Activated CD4-positive, alpha-beta T cell treated with anti-CD3 and anti-CD28 coated beads, Interleukin-2, amount 10 ng/mL, durations not matched to agents 24 days and 14 days (primary cell): Measurements from ENCODE around the gene DDAH1. TPM values are rescaled to one million over a fixed set of nuclear protein-coding genes. Genes with fewer than 3 reads are reported as not detected.

Source experiments
- DNase-seq: peaks from one replicate; pipeline ENCODE4 v3.0.0; 2022
- H3K27ac Mint-ChIP-seq: one replicate; pipeline ENCODE4 v1.8.0; 2022; ENCODE audit warnings: mild to moderate bottlenecking, mixed read lengths
- H3K27me3 Mint-ChIP-seq: one replicate; pipeline ENCODE4 v1.8.0; 2022; ENCODE audit warnings: mixed read lengths
- H3K36me3 Mint-ChIP-seq: one replicate; pipeline ENCODE4 v1.8.0; 2022; ENCODE audit warnings: low read depth, mild to moderate bottlenecking, mixed read lengths
- H3K4me1 Mint-ChIP-seq: one replicate; pipeline ENCODE4 v1.8.0; 2021; ENCODE audit warnings: mixed read lengths
- H3K4me3 Mint-ChIP-seq: one replicate; pipeline ENCODE4 v1.8.0; 2022; ENCODE audit warnings: mild to moderate bottlenecking, moderate library complexity, mixed read lengths
- H3K9me3 Mint-ChIP-seq: one replicate; pipeline ENCODE4 v1.8.0; 2021; ENCODE audit warnings: mixed read lengths
- intact Hi-C: fragments of 100-400 bp; cut with micrococcal nuclease; formaldehyde crosslinking; loops from one replicate; pipeline ENCODE4 v1.15.1; 2023
- total RNA-seq: library from RNA; stranded (reverse); gene quantifications from 2 replicates; pipeline ENCODE4 v1.2.3, GENCODE V29; 2022

DDAH1 gene
- total RNA-seq, 1 donor from 2014 or later = not detected

DNA sequence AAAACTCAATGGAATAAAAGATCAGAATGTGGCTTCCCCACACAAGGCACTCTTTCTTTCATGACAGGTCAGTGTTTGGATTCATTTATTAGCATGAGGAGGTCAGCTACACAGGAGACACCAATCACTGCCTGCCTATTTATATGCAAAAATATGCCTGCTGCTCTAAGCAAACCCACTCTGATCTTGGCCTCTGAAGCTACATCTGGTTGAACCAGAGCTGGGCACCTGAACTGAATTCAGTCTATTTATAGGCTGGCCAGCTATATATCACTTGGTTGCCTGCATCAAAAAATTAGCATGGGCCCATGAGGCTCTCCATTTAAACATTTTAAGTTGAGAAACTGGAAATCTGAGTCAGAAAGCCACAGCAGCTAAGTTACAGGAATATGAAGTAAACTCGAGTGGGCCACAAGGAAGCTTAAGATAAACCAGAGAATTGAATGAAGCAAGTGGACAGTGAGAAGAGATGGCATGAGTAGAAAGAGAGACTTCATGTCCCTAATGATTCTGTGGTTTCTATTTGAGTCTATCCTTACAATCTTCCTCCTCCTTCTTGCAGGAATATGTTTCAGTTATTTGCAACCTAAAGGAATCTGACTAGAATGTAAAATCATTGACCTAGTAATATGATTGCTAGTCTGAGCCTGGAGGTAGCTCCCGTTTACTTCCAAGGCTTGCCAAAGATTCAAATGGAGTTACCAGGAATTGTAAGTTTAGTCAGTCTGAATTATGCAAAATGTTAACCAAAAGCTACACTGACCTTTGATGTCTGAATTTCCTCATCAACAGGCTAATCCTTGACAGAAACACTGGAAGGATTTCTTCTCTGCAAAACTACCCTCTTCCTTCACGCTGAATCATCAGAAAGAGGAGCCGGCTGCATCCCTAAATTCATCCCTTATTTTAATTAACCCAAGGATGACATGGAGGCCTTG, 17.7 kb downstream of the DDAH1 start:
- intact Hi-C loops = no loop called here
- peaks cover 4% of the 10 kb centered on the region for H3K9me3 Mint-ChIP-seq
- no peak overlapping the region for H3K27ac Mint-ChIP-seq
- no peaks in the 10 kb centered on the region for H3K36me3 Mint-ChIP-seq
- no peak for DNase-seq
- H3K4me3 Mint-ChIP-seq = no peak overlapping the region
- H3K4me1 Mint-ChIP-seq = no peaks in the 10 kb centered on the region
- no peaks in the 10 kb centered on the region for H3K27me3 Mint-ChIP-seq

GRCh38 chr1:85445906-85446305, 19.1 kb downstream of the DDAH1 start:
- no peaks in the 10 kb centered on the region for H3K4me1 Mint-ChIP-seq
- no peaks in the 10 kb centered on the region for H3K27me3 Mint-ChIP-seq
- H3K4me3 Mint-ChIP-seq = no peak overlapping the region

DNA sequence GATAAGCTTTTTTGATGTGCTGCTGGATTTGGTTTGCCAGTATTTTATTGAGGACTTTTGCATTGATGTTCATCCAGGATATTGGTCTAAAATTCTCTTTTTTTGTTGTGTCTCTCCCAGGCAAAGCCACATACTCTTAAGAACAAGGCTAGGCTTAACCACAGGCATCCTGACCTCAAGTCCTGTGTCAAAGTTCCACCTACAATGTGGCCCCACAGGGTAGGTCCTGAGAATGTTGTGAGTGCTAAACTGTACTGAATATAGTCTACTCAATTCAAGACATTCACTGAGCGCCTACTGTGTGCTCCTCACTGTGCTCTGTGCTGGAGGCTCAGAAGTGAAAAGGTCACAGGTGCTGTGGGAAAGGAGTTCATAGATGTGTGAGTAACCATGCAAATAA, 20.6 kb downstream of the DDAH1 start:
- Mint-ChIP-seq H3K27me3 (no peaks in the 10 kb centered on the region), H3K36me3 (no peaks in the 10 kb centered on the region), H3K27ac (no peak overlapping the region), H3K4me3 (no peak overlapping the region), H3K4me1 (no peaks in the 10 kb centered on the region), H3K9me3 (peaks cover 4% of the 10 kb centered on the region)
- intact Hi-C loops = no loop called here
- no peak for DNase-seq

More at GRCh38 chr1:85445906-85446305, 19.1 kb downstream of the DDAH1 start:
- no peak for DNase-seq
- H3K9me3 Mint-ChIP-seq = peaks cover 4% of the 10 kb centered on the region
- no peaks in the 10 kb centered on the region for H3K36me3 Mint-ChIP-seq
- intact Hi-C loops = no loop called here
- H3K27ac Mint-ChIP-seq = no peak overlapping the region

DNA sequence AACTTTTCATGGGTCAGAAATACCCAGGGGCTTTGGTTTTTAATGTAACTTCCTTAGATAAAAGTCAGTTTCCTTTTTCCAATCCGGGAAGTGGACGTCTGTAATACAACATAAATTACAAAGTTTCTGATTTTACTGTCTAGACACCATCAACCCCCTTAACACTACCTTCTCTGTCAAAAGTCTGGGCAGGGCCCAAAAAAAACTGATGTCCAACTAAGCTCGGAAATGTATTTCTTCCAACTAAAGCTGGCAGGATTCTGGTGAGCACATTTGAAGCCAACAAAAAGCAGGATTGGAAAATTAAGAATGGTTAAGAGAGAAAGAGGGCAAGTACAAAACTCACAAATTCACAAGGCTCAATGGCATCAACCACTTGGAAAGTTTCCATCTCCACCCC, 24.3 kb downstream of the DDAH1 start:
- Mint-ChIP-seq H3K9me3 (peaks cover 4% of the 10 kb centered on the region), H3K27ac (no peak overlapping the region), H3K27me3 (peaks cover 2% of the 10 kb centered on the region), H3K4me1 (no peaks in the 10 kb centered on the region), H3K4me3 (no peak overlapping the region), H3K36me3 (no peaks in the 10 kb centered on the region)
- intact Hi-C loops = no loop called here
- DNase-seq = no peak

DNA sequence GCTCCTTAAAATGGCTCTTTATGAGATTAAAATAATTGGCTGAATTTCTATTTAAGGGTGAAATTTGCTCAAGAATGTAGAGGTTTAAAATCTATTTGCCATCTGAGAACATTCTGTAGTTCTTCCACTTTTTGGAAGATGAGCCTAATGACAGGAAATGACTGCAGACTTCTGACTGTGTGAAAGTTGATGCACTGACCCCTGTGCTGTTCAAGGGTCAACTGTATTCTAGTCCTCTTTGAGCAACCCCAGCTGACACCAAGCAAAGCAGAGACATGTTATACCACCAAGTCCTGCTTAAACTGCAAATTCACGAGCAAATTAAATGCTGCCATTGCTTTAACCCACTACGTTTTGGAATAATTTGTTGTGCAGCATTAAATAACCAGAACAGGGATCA, 26.6 kb downstream of the DDAH1 start:
- intact Hi-C loops = no loop called here
- Mint-ChIP-seq H3K9me3 (peaks cover under 1% of the 10 kb centered on the region), H3K4me3 (no peak overlapping the region), H3K27ac (no peak overlapping the region), H3K27me3 (peaks cover 2% of the 10 kb centered on the region), H3K4me1 (no peaks in the 10 kb centered on the region), H3K36me3 (no peaks in the 10 kb centered on the region)
- DNase-seq = no peak

GRCh38 chr1:85437139-85437538, 27.8 kb downstream of the DDAH1 start:
- Mint-ChIP-seq H3K27ac (no peak overlapping the region), H3K4me3 (no peak overlapping the region), H3K36me3 (no peaks in the 10 kb centered on the region), H3K27me3 (peaks cover 2% of the 10 kb centered on the region), H3K4me1 (no peaks in the 10 kb centered on the region), H3K9me3 (no peaks in the 10 kb centered on the region)
- no peak for DNase-seq
- intact Hi-C loops = no loop called here

GRCh38 chr1:85433096-85433495, 31.9 kb downstream of the DDAH1 start:
- Mint-ChIP-seq H3K27ac (no peak overlapping the region), H3K36me3 (no peaks in the 10 kb centered on the region)

DNA sequence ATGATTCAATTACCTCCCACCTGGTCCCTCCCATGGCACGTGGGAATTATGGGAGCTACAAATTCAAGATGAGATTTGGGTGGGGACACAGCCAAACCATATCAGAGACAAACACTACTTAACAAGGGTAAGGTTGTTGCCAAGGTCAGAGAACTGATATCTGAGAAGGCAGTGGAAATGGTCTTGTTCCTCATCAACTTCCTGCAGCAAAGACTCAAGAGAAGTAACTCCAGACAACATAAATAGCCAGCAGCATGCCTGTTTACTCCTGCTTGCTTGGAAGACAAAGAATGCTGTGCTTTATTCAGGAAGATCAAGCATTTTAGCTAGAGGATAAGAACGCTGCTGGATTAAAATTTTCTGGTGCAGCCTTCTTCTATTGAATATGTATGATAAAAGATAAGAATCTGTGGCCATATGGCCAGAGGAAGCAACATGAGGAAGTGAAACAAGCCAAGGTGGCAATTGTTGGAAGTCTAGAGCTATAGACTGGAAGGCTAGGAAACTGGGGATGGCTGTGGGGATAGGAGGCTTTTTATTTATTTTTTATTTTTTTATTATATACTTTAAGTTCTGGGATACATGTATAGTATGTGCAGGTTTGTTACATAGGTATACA, 36.4 kb downstream of the DDAH1 start:
- H3K27me3 Mint-ChIP-seq = peaks cover 6% of the 10 kb centered on the region
- H3K9me3 Mint-ChIP-seq = no peaks in the 10 kb centered on the region
- no peaks in the 10 kb centered on the region for H3K36me3 Mint-ChIP-seq
- intact Hi-C loops = no loop called here
- H3K4me1 Mint-ChIP-seq = no peaks in the 10 kb centered on the region
- H3K27ac Mint-ChIP-seq = no peak overlapping the region
- H3K4me3 Mint-ChIP-seq = no peak overlapping the region
- DNase-seq = no peak

More at GRCh38 chr1:85433096-85433495, 31.9 kb downstream of the DDAH1 start:
- no peak overlapping the region for H3K4me3 Mint-ChIP-seq
- no peaks in the 10 kb centered on the region for H3K4me1 Mint-ChIP-seq
- H3K9me3 Mint-ChIP-seq = no peaks in the 10 kb centered on the region
- no peak for DNase-seq
- intact Hi-C loops = no loop called here
- H3K27me3 Mint-ChIP-seq = peaks cover 2% of the 10 kb centered on the region

DNA sequence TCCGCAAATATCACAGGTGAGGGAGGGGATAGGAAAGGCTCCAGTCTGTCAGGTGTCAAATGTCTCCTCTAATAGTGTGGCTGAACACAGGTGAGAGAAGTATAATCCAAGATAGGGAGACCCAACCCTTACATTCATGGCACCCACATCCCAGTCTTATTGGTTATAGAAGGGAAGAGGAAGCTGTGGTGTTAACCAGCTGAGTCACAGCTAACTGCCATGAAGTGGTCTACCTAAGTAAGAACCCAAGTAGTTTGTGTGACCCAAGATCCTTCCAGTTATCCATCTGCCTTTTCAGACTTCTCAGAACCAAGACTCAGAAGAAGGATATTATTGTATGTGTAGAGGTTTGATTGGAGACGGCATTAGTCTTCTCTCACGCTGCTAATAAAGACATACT, 37.1 kb downstream of the DDAH1 start:
- Mint-ChIP-seq H3K4me1 (no peaks in the 10 kb centered on the region), H3K27ac (no peak overlapping the region), H3K27me3 (peaks cover 8% of the 10 kb centered on the region), H3K9me3 (no peaks in the 10 kb centered on the region), H3K36me3 (no peaks in the 10 kb centered on the region), H3K4me3 (no peak overlapping the region)
- DNase-seq = no peak
- intact Hi-C loops = no loop called here

GRCh38 chr1:85427331-85427730, 37.6 kb downstream of the DDAH1 start:
- H3K36me3 Mint-ChIP-seq = no peaks in the 10 kb centered on the region
- peaks cover 8% of the 10 kb centered on the region for H3K27me3 Mint-ChIP-seq
- no peak overlapping the region for H3K27ac Mint-ChIP-seq
- intact Hi-C loops = no loop called here
- H3K4me1 Mint-ChIP-seq = no peaks in the 10 kb centered on the region
- DNase-seq = no peak
- H3K4me3 Mint-ChIP-seq = no peak overlapping the region
- H3K9me3 Mint-ChIP-seq = no peaks in the 10 kb centered on the region

- no peaks in the 10 kb centered on the region for H3K4me1 Mint-ChIP-seq
- peaks cover 4% of the 10 kb centered on the region for H3K9me3 Mint-ChIP-seq
- peaks cover 9% of the 10 kb centered on the region for H3K27me3 Mint-ChIP-seq
- H3K27ac Mint-ChIP-seq = no peak overlapping the region
- no peaks in the 10 kb centered on the region for H3K36me3 Mint-ChIP-seq
- no peak for DNase-seq
- no peak overlapping the region for H3K4me3 Mint-ChIP-seq
- intact Hi-C loops = no loop called here
Measured at GRCh38 chr1:85421179-85421578, 43.8 kb downstream of the DDAH1 start.

- peaks cover 4% of the 10 kb centered on the region for H3K9me3 Mint-ChIP-seq
- H3K36me3 Mint-ChIP-seq = no peaks in the 10 kb centered on the region
- H3K4me3 Mint-ChIP-seq = no peak overlapping the region
- no peak overlapping the region for H3K27ac Mint-ChIP-seq
- peaks cover 9% of the 10 kb centered on the region for H3K27me3 Mint-ChIP-seq
- intact Hi-C loops = no loop called here
- H3K4me1 Mint-ChIP-seq = no peaks in the 10 kb centered on the region
- no peak for DNase-seq
Measured at GRCh38 chr1:85420199-85420598, 44.8 kb downstream of the DDAH1 start.

DNA sequence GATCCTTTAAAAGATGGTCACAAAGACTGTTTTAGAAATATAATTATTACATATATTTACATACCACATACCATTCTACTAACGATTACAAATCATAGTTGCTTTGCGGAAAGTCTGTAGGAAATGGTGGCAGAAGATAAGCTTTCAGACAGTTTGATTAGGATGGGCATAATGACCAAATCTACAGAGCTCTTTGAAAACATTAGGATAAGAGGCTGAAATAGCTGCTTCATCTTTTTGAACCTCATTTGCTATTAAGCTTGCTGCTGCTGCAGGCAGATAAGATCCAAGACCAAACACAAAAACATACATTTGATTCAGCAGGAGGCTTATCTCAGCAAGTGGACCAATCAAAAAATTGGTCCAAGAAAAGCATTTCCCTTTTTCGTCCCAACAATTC, 47.1 kb downstream of the DDAH1 start:
- peaks cover 4% of the 10 kb centered on the region for H3K9me3 Mint-ChIP-seq
- H3K4me1 Mint-ChIP-seq = no peaks in the 10 kb centered on the region
- no peak overlapping the region for H3K4me3 Mint-ChIP-seq
- no peaks in the 10 kb centered on the region for H3K36me3 Mint-ChIP-seq
- DNase-seq = no peak
- intact Hi-C loops = no loop called here
- H3K27ac Mint-ChIP-seq = no peak overlapping the region
- peaks cover 3% of the 10 kb centered on the region for H3K27me3 Mint-ChIP-seq

GRCh38 chr1:85417017-85417416, 47.9 kb downstream of the DDAH1 start:
- Mint-ChIP-seq H3K36me3 (no peaks in the 10 kb centered on the region), H3K4me1 (no peaks in the 10 kb centered on the region), H3K9me3 (peaks cover 4% of the 10 kb centered on the region), H3K4me3 (no peak overlapping the region), H3K27me3 (peaks cover 3% of the 10 kb centered on the region), H3K27ac (no peak overlapping the region)
- intact Hi-C loops = no loop called here
- no peak for DNase-seq
